GM21423 (cell line): Measurements from ENCODE around the gene AGAP4.
"Not testable (repeated sequence)": the region's sequence is repeated elsewhere in the genome, so short reads cannot be mapped to it uniquely, and the experiment has no call there.

Experiments
- ATAC-seq: cut with Tn5 transposase; IDR thresholded peaks from one replicate; pipeline ENCODE4 v1.9.1; 2021; ENCODE audit warnings: mild to moderate bottlenecking, moderate library complexity; ENCODE audit not compliant: unreplicated experiment

AGAP4 gene

DNA sequence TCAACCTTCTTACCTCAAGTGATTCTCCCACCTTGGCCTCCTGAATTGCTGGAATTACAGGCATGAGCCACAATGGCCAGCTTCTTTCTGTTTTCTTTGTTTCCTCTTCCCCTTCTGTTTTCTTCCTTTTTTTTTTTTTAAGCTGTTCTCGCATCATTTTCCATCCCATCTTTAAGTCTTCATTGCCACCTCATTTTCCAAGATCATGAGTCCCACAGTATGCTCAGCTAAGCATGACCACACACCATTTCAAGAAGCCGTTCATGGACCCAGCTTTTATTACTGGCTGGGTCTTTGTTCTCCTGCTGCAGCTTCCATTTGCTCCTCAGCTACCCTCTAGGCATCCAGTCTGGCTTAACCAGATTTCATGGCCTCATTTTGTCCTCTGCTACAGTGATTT is 52.5 kb downstream of the AGAP4 start:
- ATAC-seq, result not testable (repeated sequence)

GRCh38 chr10:45790694-45791426 is 56.4 kb downstream of the AGAP4 start:
- ATAC-seq, result not testable (repeated sequence)

DNA sequence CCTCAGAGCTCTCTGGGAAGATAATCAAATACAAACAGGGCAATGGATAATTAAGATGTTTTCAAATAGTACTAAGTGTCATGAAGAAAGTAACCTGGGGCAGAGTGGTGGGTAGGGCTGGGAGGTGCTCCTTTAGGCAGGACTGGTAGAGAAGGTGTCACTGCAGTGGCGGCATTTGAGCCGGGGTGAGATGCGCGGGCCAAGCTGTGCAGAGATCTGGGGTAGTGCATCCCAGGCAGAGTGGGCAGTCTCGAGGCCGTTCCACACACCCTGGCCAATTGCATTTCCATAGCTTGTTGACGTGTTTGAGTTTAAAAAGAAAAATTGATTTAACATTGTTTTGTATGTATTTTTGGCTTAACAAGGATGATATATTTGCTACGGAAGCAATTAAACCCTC is 57.3 kb downstream of the AGAP4 start:
- ATAC-seq, result not testable (repeated sequence)

DNA sequence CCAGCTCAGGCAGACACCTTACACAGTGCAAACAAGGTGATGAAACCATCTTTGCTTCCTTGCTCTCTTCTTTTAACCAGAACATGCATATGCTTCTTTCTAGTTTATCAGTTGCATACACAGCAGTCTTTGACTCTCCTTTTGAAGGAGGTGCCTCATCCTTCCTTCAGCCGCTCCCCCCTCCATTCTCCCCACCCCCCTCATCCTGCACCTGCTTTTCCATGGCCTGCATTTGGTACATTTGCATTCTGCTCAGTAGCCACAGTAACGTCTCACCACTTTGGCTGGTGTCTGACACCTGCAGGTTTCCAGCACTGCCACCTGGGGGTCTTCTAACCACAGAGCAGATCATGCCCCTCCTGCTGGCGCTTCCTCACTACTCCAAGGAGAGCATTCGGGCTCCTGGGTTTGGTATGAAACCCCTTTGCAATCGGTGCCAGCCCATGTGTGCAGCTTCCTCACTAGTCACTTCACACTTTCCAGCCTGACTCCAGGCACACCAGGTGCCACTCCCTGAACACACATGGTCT is 60.0 kb downstream of the AGAP4 start:
- ATAC-seq, result not testable (repeated sequence)

- ATAC-seq, result not testable (repeated sequence)
Measured at GRCh38 chr10:45786217-45786616, 61.1 kb downstream of the AGAP4 start.
